PC-3 (cell line): ENCODE data around the gene WAC.

Experiments used
- CTCF ChIP-seq: fragments of 300-600 bp; sonication (generic); conservative IDR thresholded peaks from 2 replicates; pipeline ENCODE4 v1.5.1; 2017; ENCODE audit warnings: antibody characterized with exemption, low read depth, mild to moderate bottlenecking, low read length
- EZH2 ChIP-seq: fragments of 300-600 bp; sonication (generic); IDR thresholded peaks from one replicate; pipeline ENCODE4 v1.6.1; 2017; ENCODE audit warnings: antibody characterized with exemption, mild to moderate bottlenecking, low read length; ENCODE audit not compliant: unreplicated experiment

- TF ChIP-seq CTCF (peak; percentile 23; the same call in 1 of the 2 replicates), EZH2 (no peak)
Measured at GRCh38 chr10:28541717-28542365, 8.9 kb downstream of the WAC start.
